Esophagus muscularis mucosa (tissue), 4 donors: ENCODE measurements around the gene TMC1. TPM values are rescaled to one million over a fixed set of nuclear protein-coding genes. Genes with fewer than 3 reads are reported as not detected.
"Not testable (repeated sequence)": the region's sequence is repeated elsewhere in the genome, so short reads cannot be mapped to it uniquely, and the experiment has no call there.

Source experiments
- DNase-seq: peaks from one replicate; pipeline ENCODE4 v3.0.0-alpha.2; 2017; ENCODE audit errors: extremely low spot score
- H3K27ac ChIP-seq, 4 donors: fragments of 200-600 bp; sonication (generic); replicated peaks in 1 of 4; 1 replicate in 3 of 4; 2 replicates in 1 of 4; pipeline ENCODE4 v1.5.1; 2016 to 2019; ENCODE audit warnings: mild to moderate bottlenecking in 1 of 4
- H3K27me3 ChIP-seq, 4 donors: fragments of 200-600 bp; sonication (generic); one replicate each; pipeline versions ENCODE4 v1.5.1 to v1.6.0; 2016 to 2019
- H3K36me3 ChIP-seq, 4 donors: fragments of 200-600 bp; sonication (generic); one replicate each; pipeline ENCODE4 v1.5.1; 2016 to 2019
- H3K4me1 ChIP-seq, 4 donors: fragments of 200-600 bp; sonication (generic); one replicate each; pipeline ENCODE4 v1.5.1; 2016 to 2019
- H3K4me3 ChIP-seq, 4 donors: fragments of 200-600 bp; sonication (generic); 1 replicate in 2 of 4; 2 replicates in 2 of 4; pipeline ENCODE4 v1.5.1; 2016 to 2019; ENCODE audit warnings: mild to moderate bottlenecking in 4 of 4, moderate library complexity in 1 of 4
- H3K9me3 ChIP-seq, 4 donors: fragments of 200-600 bp; sonication (generic); 1 replicate in 3 of 4; 2 replicates in 1 of 4; pipeline ENCODE4 v1.5.1; 2016 to 2019
- EP300 ChIP-seq: sonication (generic); formaldehyde crosslinking; IDR thresholded peaks from one replicate; pipeline ENCODE4 v1.6.1; 2017; ENCODE audit warnings: antibody characterized with exemption
- POLR2A ChIP-seq: fragments of 450-650 bp; IDR thresholded peaks from one replicate; pipeline ENCODE4 v1.6.1; 2017; ENCODE audit warnings: antibody characterized with exemption, moderate library complexity, mild to moderate bottlenecking, low read depth
- POLR2AphosphoS5 ChIP-seq, 2 donors: sonication (generic); formaldehyde crosslinking; IDR thresholded peaks; one replicate each; pipeline ENCODE4 v1.6.1; 2017; ENCODE audit warnings: antibody characterized with exemption in 2 of 2
- WGBS: methylation state at CpG from one replicate; pipeline ENCODE4 v1.1.5; 2018; 5-methylcytosine and 5-hydroxymethylcytosine counted together
- intact Hi-C: fragments of 100-400 bp; cut with DNase I; formaldehyde crosslinking; loops from one replicate; pipeline ENCODE4 v1.15.1; 2023
- total RNA-seq, 4 donors: library from RNA; depleted of rRNA; stranded (reverse); fragments of >200 nt; gene quantifications; one replicate each; pipeline versions ENCODE4 v1.1.0 to v1.2.1, GENCODE V29; 2016
- TF ChIP-seq, protein P1 (sequence below), 3 experiments: fragments of 200-600 bp in 2 of 3; fragments of 450-650 bp in 1 of 3; sonication (generic) in 2 of 3; IDR thresholded peaks; one replicate each; pipeline ENCODE4 v1.5.1; 2017 to 2019; ENCODE audit warnings: antibody characterized with exemption in 3 of 3, mild to moderate bottlenecking in 2 of 3, moderate library complexity in 1 of 3

The TMC1 gene
- total RNA-seq, 4 donors from 2014 or later, result not detected

GRCh38 chr9:72486594-72486955 lies 34.8 kb upstream of the TMC1 start:
- no peak for DNase-seq
- intact Hi-C loops, result no loop called here
- Histone ChIP-seq H3K4me1 (no peaks in the 10 kb centered on the region), H3K4me3 (no peak overlapping the region), H3K27me3 (no peaks in the 10 kb centered on the region), H3K27ac (no peak overlapping the region), H3K9me3 (no peaks in the 10 kb centered on the region), H3K36me3 (no peaks in the 10 kb centered on the region)
- WGBS, result 36% methylated on average over 1 of the region's 1 CpG
- TF ChIP-seq POLR2A (no peak), EP300 (no peak), POLR2AphosphoS5 (IDR thresholded peaks at IDR 0.05) (no peak)
- TF ChIP-seq, protein P1, sequence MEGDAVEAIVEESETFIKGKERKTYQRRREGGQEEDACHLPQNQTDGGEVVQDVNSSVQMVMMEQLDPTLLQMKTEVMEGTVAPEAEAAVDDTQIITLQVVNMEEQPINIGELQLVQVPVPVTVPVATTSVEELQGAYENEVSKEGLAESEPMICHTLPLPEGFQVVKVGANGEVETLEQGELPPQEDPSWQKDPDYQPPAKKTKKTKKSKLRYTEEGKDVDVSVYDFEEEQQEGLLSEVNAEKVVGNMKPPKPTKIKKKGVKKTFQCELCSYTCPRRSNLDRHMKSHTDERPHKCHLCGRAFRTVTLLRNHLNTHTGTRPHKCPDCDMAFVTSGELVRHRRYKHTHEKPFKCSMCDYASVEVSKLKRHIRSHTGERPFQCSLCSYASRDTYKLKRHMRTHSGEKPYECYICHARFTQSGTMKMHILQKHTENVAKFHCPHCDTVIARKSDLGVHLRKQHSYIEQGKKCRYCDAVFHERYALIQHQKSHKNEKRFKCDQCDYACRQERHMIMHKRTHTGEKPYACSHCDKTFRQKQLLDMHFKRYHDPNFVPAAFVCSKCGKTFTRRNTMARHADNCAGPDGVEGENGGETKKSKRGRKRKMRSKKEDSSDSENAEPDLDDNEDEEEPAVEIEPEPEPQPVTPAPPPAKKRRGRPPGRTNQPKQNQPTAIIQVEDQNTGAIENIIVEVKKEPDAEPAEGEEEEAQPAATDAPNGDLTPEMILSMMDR (IDR thresholded peaks at IDR 0.05), result no peak

- H3K9me3 ChIP-seq, DNase-seq, H3K4me1 ChIP-seq, H3K4me3 ChIP-seq, H3K27me3 ChIP-seq, H3K27ac ChIP-seq, intact Hi-C loops, H3K36me3 ChIP-seq: not testable (repeated sequence)
- 80% methylated on average over 4 of the region's 4 CpGs for WGBS
Observed at GRCh38 chr9:72487665-72488064, 33.7 kb upstream of the TMC1 start.

GRCh38 chr9:72489986-72490385 lies 31.4 kb upstream of the TMC1 start:
- no peaks in the 10 kb centered on the region for H3K9me3 ChIP-seq
- TF ChIP-seq, protein P1 (IDR thresholded peaks at IDR 0.05), result no peak
- no peak for TF ChIP-seq EP300
- TF ChIP-seq POLR2AphosphoS5 (IDR thresholded peaks at IDR 0.05), result no peak
- no peak for TF ChIP-seq POLR2A
- H3K36me3 ChIP-seq, result no peaks in the 10 kb centered on the region
- DNase-seq, result no peak
- WGBS, result 93% methylated on average over 1 of the region's 1 CpG
- H3K4me1 ChIP-seq, result no peaks in the 10 kb centered on the region
- intact Hi-C loops, result no loop called here
- H3K27ac ChIP-seq, result no peak overlapping the region
- H3K4me3 ChIP-seq, result no peak overlapping the region
- H3K27me3 ChIP-seq, result no peaks in the 10 kb centered on the region

DNA sequence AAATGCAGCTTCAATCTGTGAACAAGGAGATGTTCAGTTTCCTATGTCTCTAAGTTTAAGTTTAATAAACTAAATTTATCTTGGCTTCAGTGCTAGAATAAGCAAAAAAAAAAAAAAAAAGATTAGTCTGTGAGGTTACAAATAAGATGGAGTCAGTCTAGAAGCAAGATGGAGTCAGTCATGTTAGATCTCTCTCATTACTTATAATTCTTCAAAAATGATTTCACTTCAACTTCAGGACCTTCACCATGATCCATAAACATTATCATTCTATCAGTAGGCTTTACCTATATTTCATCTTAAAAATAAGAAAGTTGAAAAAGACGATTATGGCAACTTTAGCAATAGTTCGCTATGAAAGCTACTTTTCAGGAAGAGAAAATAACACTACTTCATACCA lies 30.2 kb upstream of the TMC1 start:
- no peak overlapping the region for H3K27ac ChIP-seq
- no peaks in the 10 kb centered on the region for H3K9me3 ChIP-seq
- H3K4me3 ChIP-seq, result no peak overlapping the region
- no peaks in the 10 kb centered on the region for H3K4me1 ChIP-seq
- WGBS, result 86% methylated on average over 2 of the region's 2 CpGs
- no peaks in the 10 kb centered on the region for H3K36me3 ChIP-seq
- DNase-seq, result no peak
- intact Hi-C loops, result no loop called here
- no peaks in the 10 kb centered on the region for H3K27me3 ChIP-seq
- TF ChIP-seq, protein P1 (IDR thresholded peaks at IDR 0.05), result no peak
- TF ChIP-seq POLR2AphosphoS5 (IDR thresholded peaks at IDR 0.05) (no peak), EP300 (no peak), POLR2A (no peak)

- intact Hi-C loops, result no loop called here
- no peaks in the 10 kb centered on the region for H3K27me3 ChIP-seq
- no peaks in the 10 kb centered on the region for H3K9me3 ChIP-seq
- H3K36me3 ChIP-seq, result no peaks in the 10 kb centered on the region
- no peaks in the 10 kb centered on the region for H3K4me1 ChIP-seq
- no peak overlapping the region for H3K27ac ChIP-seq
- H3K4me3 ChIP-seq, result no peak overlapping the region
- TF ChIP-seq POLR2A, result no peak
- TF ChIP-seq, protein P1 (IDR thresholded peaks at IDR 0.05), result no peak
- no peak for TF ChIP-seq EP300
- no peak for TF ChIP-seq POLR2AphosphoS5 (IDR thresholded peaks at IDR 0.05)
- DNase-seq, result no peak
Observed at GRCh38 chr9:72494051-72494450, 27.4 kb upstream of the TMC1 start.
